Right lobe of liver (tissue), 4 donors: ENCODE results near the gene NCAM2.

Source experiments
- CTCF ChIP-seq, 4 donors: fragments of 200-600 bp in 3 of 4; fragments of 450-650 bp in 1 of 4; IDR thresholded peaks; one replicate each; pipeline versions ENCODE4 v1.5.1 to v1.8.0; 2016 to 2022; ENCODE audit warnings: antibody characterized with exemption in 4 of 4, mild to moderate bottlenecking in 2 of 4
- POLR2A ChIP-seq: fragments of 450-650 bp; IDR thresholded peaks from one replicate; pipeline ENCODE4 v1.6.1; 2017; ENCODE audit warnings: antibody characterized with exemption, mild to moderate bottlenecking
- donor health status: DM: no; HTN: no; CAD: no.
- donor health status: DM: no; HTN: no; CAD: no.
- donor health status: DM: no; HTN: yes; CAD: no.

- no peak for TF ChIP-seq CTCF (IDR thresholded peaks at IDR 0.05)
- no peak for TF ChIP-seq POLR2A
These were observed 232.5 kb downstream of the NCAM2 start for GRCh38 chr21:21230672-21231071.
